ENCODE results near the gene SLC6A13.
"Not testable (repeated sequence)": the region's sequence is repeated elsewhere in the genome, so short reads cannot be mapped to it uniquely, and the experiment has no call there.

Gene SLC6A13

DNA sequence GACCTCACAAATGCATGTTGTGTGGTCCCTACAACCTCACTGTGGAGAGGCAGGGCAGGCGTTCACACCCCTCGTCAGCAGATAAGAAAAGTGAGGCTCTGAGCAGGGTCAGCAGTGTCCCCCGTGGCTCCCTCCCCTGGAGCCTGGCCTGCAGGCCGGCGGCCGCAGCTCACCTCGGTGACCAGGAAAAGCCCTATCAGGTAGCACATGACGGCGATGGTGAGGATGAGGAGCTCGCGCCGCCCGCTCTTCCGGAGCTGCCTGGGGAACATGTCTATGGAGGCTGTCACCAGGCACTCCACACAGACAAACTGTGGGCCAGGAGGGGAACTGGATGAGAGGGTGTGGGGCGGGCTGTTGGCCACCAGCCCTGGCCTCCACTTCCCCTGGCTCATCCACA is 66.7 kb downstream of the SLC6A13 start:
- DNase-seq, result no peak

DNA sequence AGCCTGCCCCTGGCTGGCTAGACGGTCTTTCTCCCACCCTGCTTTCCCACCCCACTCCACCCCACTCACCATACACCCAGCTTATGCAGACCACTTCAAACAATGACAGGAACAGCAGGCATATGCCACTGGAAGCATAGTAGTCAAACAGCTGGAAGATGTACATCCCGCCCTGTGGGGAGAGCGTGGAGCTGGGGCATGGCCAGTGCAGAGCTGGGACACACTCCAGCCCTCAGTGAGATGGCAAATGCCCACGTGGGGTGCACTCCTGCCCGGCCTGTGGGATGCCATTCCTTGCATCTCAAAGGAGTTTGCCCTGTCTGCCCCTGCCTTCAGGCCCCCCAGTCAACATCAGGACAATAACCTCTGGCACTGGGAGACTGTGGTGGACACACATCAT is 67.5 kb downstream of the SLC6A13 start:
- no peak for DNase-seq

DNA sequence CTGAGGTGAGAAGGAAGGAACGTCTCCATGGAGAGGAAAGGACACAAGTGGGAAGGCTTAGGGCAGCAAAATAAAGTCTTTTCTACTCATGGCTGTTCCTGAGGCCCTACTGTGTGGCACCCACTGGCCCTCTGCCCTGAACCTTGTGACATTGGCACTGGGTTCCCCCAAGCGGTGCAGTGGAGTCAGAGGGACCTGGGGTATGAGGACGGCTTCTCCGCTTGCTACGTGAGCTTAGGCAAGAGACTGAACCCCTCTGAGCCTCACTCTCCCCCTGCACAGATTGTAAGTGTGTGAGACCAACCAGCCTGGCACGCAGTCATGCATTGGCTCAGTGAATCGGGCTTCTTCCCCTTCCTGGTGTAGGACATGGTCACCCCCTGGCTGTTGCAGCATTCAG is 68.4 kb downstream of the SLC6A13 start:
- DNase-seq, result no peak

DNA sequence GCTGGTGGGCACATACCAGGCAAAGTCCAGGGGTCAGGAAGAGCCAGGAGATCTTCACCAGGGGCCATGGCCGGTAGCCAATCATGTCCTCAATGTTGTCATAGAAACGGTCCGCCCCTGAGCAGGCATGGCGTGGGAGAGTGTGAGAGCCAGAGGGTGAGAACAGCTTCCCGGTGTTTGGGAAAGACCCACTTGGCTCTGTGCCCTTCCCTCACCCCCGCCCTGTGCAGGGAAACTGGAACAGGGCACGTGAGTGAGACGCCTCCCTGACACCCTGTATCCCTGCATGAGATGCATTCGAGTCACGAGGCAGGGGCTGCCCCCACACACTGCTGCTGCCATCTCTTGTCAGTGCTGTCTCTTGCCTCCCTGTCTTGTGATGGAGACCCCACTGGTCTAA is 69.4 kb downstream of the SLC6A13 start:
- no peak for DNase-seq

DNA sequence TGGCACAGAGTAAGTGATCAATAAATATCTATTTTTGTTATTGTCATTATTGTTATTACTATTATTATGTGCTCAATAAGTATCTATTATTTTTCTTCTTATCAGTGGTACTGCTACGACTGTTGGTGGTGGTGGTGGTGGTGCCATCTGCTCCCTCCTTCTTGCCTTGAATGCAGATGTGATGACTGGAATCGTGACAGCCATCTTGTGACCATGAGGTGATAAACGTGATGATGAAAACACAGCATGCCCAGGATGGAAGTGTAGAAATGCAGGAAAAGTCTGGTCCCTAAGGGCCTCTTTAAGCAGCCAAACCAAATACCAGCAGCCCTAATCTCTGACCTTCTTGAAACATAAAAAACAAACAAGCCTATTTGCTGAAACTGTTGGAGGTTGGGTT is 71.1 kb downstream of the SLC6A13 start:
- DNase-seq, result no peak

DNA sequence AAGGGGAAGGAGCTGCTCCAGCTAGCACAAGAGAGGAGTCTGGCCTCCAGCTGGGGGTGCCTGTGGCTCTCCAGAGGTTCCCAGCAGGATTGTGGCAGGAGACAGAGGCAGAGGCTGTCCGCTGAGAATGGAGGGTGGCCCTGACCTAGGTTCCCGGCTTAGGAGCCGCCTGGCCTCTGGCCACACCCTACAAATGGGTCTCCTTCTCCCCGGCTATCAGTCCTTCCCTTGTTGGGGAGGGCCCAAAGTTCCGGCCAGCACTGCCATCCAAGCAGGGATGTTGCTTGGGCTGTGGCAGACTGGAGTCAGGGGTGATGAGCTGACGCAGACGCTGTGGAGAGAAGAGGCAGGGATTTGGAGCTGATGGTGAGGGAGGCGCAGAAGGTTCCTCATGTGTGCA is 71.8 kb downstream of the SLC6A13 start:
- DNase-seq, result no peak

DNA sequence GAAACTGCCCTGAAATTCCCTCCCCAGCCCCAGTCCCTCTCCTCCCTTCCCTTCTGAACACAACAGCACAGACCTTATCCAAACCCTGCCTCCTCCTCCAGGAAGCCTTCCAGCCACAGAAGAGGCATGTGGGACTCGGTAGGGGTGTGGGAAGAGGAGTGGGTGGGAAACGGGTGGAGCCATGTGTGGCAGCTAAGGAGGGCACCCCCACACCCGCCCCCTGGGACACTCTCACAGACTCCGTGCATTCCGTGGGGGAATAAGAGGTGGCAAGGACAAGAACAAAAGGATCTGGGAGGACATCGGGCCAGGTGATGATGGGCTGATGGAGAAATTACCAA is 73.0 kb downstream of the SLC6A13 start:
- DNase-seq, result no peak

DNA sequence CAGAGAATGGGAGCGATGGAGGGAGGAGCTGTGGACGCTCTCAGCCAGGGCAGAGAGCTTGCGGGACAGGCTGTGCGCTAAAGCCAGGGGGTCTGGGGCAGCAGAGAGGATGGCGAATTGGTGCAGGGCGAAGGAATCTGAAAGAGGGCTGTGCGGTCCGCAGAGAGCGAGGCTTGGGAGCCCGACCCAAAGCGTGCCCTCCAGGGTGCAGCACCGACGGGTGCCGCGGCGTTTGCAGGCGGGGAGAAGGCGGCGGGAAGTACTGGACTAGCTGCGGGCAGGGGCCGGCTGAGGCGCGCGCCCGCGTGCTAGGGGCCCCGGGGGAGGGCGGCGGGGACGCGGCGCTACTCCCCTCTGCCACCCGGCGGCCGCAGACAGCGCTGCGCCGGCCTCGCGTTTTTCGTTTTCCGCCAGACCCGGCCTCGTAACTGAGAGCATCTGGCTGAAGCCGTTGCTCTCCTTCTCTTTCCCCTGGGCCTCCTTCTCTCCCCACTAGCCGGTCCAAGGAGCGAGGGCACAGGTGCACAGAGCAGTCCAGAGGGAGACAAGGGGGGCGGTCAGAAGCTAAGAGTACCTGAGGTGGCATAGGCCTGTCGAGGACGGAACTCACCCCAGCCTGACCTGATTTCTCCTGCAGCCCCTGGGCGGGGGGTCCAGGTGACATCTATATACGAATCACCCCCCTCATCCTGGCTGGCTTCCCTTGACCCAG is 73.6 kb downstream of the SLC6A13 start:
- no peak for DNase-seq

DNA sequence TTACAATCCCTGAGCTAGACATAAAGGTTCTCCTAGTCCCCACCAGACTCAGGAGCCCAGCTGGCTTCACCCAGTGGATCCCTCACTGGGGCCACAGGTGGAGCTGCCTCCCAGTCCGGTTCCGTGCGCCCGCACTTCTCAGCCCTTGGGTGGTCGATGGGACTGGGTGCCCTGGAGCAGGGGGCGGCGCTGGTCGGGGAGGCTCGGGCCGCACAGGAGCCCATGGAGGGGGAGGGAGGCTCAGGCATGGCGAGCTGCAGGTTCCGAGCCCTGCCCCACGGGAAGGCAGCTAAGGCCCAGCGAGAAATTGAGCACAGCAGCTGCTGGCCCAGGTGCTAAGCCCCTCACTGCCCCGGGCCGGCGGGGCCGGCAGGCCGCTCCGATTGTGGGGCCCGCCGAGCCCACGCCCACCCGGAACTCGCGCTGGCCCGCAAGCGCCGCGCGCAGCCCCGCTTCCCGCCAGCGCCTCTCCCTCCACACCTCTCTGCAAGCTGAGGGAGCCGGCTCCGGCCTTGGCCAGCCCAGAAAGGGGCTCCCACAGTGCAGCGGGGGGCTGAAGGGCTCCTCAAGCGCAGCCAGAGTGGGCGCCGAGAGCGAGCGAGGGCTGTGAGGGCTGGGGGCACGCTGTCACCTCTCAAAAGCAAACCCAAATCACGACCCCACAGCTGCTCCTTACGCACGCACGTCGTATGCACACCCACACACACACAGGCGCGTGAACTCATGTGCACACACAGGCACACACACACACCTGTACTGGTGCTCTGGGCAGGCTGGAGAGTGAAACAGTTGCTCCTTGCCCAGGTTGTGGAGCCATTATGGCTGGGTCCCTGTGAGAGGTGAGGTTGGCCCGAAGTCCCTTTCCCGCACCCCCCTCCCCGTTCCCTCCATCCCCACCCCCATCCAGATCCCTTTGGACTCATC is 74.4 kb downstream of the SLC6A13 start:
- DNase-seq, result not testable (repeated sequence)

DNA sequence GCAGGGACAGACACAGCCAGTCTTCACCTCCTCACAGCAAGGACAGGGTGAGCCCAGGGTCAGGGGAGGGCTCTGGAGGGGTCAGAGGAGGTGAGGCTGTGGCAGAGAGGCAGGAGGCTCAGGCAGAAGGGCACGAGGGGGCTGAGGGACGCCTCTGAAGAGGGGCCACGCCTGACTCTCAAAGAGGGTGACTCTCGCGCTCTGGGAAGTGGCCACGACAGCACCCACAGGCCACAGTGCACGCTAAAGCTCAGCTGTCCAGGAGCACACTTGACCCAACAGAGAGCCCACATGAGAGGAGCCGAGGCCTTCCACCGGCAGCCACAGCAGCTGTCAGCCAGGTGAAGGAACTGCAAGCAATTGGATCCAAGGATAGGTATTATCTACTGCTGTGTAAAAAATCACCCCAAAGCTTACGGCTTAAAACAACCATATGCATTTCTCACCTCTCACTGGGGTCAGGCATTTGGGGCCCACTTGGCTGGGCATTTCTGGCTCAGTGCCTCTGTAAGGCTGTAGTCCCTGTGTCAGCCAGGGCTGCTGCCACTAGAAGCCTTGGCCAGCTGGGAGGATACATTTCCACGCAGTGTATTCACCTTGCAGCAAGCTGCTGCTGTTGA is 76.5 kb downstream of the SLC6A13 start:
- no peak for DNase-seq

DNA sequence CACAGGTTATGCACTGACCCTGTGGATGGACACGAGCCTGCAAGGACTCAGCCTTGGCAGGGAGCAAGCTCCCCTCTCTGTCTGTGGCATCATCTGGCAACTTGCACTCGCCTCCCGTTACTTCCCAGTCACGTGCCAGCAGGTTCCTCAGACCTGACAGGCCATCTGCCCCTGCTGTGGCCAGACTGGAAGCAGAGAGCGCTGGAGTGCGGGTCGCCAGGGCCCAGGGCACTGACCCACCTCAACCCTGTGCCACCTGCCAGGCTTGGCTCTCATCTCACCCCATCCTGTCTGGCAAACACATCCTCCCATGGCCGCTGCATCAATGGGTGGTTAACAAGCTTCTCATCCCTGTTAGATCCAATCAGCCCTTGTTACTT is 77.1 kb downstream of the SLC6A13 start:
- no peak for DNase-seq

DNA sequence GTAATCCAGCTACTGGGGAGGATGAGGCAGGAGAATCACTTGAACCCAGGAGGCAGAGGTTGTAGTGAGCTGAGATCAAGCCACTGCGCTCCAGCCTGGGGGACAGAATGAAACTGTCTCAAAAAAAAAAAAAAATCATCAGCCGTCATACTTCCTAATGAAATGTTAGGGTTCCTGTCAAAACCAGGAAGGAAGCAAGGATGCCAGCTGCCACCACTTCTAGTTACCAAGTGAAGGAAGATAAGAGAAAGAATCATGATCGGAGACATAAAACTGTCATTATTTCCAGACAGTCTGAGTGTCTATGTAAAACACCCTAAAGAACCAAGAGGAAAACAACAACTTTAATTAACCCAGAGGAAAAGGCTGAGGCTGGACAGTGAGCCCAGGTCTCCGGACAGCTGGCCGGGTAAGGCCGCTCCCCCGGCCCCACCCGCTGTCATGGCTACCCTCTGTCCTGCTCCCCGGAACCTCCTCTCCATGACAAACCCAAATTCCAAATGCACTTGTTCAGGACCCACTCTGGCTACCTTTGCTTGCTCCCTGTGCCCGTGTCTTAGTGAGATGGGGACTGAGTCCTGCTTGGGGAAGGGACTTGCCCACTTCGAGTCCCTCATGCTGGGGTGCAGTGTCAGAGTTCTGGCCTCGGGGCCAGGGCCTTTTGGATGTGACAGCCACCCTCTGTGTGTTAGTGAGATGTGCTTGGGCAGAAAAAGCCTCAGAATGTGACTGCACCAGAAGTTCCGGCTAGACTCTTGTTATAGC is 77.6 kb downstream of the SLC6A13 start:
- no peak for DNase-seq

DNA sequence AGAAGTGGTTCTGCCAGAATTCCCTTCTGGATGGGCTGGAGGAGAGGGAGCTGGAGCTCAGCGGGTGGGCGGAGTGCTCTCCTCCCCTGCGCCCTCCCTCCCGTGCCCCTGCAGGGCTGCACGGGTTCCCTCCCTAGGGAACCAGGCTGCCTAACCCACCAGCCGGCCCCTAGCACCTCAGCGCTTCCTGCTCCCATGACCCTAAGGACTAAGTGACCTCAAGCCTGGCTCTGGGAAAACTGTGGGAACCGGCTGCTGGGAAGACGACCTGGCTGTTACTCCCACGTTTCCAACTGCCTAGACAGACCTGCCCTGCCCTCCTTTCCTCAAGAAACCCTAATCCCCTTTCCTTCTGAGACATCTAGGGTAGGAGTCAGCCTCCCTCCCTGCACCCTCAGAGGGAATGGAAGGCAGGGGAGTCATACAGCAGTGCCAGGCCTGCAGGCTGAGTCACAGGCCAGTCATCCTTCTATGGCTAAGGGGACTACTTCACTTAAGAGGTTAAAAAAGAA is 80.2 kb downstream of the SLC6A13 start:
- DNase-seq, result no peak

DNA sequence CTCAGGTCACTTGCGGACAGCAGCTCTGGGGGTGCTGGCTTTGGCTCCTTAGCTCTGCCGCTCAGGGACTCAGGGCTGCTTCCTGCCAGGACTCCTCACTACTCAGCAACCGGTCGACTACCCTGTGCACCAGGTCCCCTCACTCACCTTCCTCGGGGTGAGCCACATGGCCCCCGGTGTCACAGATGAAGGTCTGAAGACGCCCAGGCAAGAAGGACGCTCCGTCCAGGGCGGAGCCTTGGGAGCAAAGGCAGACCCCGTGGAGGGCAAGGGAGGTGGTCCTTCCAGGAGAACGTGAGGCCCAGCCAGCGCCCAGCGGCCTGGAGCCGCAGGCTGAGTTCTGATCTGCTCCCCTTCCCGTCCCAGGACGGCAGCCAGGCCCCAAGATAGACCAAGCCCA is 80.7 kb downstream of the SLC6A13 start:
- no peak for DNase-seq

DNA sequence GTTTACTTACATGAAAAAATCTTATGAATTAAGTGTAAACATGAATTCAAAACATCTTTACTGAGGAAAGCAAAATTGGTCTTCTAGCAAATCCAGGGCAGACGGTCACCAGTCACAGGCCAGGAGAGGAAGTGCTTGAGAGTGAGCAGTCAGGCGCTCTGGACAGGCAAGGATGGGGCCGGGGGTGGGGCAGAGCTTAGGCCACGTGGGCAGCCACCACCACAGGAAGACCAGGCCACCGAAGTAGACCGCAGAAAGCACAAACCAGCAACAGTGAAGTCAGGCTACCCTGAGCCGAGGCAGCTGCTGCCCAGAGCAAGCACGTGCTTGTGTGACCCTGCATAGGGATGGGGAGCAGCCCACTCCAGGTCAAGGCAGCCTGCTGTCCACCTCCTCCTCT is 82.2 kb downstream of the SLC6A13 start:
- no peak for DNase-seq

DNA sequence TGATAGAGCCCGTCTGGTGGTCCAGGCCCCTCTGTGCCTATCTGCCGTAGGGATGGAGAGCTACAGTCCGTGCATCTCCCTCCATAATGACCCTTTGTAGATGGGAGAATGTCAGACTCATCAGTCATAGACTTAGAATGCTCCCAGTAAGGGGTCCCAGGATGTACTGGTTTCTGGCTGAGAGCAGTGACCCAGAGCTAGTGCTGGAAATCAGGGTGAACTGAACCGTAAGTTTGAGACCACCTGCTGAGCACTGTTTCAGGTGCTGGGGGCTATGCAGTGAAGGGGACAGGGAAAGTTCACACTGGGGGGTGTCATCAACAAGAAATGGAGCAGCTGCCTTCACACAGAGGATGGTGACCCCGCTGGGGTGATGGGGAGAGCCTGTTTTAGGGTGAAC is 82.8 kb downstream of the SLC6A13 start:
- no peak for DNase-seq

DNA sequence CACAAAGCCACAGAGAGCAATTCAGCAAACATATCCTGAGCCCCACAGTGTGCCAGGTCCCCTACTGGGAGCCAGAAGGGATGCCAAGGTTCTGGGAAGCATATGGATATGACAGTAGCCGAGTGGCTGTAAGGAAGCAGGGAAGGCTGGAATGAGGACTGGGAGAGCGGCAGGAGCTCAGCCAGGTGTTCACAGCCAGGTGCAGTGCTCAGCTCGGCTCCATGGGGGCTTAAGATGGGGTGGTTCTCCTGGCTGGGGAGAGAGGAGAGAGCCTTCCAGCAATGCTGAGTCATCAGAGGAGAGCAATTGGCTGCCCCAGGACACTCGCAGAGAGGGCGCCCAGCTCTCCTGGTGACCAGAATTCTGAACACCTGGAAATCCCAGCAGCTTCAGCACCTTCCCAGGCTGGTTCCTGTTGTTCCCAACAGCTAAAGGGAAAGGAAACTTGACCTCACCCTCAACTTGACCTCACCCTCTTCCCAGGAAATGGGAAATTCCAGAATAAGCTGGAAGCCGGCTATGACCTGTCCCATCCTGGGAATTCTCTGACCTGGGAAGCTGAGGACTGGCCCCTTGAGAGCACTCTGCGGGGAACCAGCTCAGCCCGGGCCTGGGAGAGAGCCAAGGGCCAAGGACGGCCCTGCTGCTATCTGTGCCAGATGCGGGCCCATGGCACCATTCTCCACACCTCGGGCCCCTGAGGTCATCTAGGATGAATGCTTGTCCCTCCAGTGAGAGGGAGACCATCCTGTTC is 83.3 kb downstream of the SLC6A13 start:
- no peak for DNase-seq

DNA sequence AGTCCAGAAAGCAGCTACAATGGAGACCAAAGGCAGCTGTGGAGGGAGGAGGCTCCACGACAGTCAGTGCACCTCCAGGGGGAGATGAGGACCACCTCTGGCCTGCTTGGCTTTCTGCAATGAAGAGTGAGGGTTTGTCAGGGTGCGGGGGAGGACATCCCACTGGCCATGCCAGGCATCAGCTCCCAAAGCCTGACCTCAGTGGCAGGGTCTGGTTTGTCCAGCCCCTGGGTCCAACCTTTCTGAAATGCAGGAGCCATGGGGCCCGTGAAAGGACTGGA is 83.9 kb downstream of the SLC6A13 start:
- DNase-seq, result no peak

DNA sequence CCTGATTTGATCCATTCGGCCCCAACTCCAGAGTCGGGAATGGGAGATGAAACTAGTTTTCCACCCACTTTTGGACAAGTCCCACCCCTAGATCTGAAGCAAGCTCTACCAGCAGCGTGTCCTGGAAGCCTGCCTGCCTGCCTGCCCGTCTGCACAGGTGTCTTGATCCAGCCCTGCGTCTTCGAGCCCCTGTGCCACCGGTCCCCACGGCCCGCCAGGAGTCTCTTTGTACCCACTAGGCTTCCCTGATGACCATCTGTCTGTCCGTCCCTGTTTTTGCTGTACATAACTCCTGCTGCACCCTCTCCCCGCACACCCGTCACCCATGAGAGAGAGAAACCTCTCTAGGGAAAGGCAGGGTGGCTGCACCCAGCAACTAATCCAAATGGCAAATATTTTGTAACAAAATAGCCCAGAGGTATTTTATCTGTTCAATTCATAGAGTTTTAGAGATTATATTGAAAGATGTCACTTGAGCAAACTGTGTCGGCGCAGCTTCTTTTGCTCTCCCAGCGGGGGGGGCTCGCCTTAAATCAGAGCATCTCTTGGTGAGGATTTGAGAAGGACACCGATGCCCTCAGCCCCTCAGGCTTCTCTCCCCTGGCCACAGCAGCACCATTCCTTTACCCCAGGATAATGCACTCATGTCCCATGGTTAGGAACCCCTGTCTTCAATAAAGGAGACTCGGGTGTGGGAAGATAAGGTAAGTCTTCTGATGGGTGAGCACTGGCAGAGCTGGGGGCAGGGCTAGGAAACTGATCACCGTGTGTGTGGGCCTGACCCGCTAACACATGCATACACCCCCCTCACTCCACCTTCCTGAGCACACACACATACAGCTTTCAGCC is 84.4 kb downstream of the SLC6A13 start:
- no peak for DNase-seq

DNA sequence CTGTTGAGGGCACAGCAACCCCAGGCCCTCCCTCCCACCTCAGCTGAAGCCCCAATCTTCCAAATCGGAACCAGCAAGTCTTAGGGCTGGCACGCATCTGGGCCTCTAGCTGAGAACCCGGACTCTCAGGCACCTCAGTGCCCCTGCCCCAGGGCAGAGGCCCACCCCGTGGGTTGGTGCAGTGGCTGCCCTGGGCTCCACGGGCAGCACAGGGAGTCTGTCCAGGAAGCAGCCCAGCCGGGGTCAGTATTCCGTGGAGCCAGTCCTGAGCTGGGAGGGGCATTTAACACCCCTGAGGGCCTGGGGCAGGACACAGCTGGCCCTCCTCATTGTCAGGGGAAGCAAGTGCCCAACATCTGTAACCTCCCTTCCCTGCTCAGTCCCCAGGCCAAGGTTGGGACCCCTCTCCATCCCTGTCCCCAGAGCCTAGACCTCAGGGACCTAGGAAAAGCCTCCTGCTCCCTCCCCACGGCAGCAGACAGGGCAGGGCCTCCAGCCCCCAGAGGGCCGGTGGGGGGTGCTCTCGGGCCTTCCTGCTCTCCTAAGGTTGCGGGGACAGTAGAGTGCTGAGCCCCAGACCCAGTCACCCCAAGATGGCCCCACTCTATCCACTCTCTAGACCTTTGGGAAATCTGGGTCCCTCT is 85.2 kb downstream of the SLC6A13 start:
- DNase-seq, result no peak
